HG03571 (cell line): Measurements from ENCODE around the gene STK38L.
A peak's percentile ranks its signal among the peaks of the same experiment; 100 is the strongest.

ENCODE experiments used
- ATAC-seq: cut with Tn5 transposase; IDR thresholded peaks from one replicate; pipeline ENCODE4 v1.9.1; 2021; ENCODE audit not compliant: unreplicated experiment

Gene STK38L

GRCh38 chr12:27276275-27276674 is 32.2 kb downstream of the STK38L start:
- no peak for ATAC-seq

- peak; percentile 59 for ATAC-seq
Measured at GRCh38 chr12:27277846-27278260, 33.8 kb downstream of the STK38L start.

GRCh38 chr12:27279826-27280225 is 35.7 kb downstream of the STK38L start:
- ATAC-seq = no peak

DNA sequence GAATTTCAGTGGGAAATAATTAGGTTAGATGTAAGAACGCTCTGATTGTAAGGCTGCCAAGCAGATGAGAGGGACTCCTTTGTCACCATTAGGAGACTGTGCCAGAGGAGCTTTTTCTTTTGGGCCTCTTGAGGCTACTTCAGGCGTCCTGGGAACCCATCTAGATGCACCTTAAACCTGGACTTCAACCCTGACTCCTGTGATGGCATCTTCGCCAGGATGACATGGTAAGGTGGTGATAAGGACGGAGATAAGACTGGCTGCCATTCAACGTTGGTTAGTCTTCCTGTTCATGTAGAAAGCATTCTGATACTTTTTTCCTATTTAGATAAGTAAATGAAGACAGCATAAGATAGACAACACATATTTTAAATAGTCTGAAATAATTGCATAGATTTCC is 36.3 kb downstream of the STK38L start:
- no peak for ATAC-seq

GRCh38 chr12:27282754-27283153 is 38.7 kb downstream of the STK38L start:
- no peak for ATAC-seq

- no peak for ATAC-seq
Measured at GRCh38 chr12:27284021-27284420, 39.9 kb downstream of the STK38L start.

- peak; percentile 56 for ATAC-seq
Measured at GRCh38 chr12:27284751-27285150, 40.7 kb downstream of the STK38L start.

- no peak for ATAC-seq
Measured at GRCh38 chr12:27285403-27285802, 41.3 kb downstream of the STK38L start.

- no peak for ATAC-seq
Measured at GRCh38 chr12:27289414-27289813, 45.3 kb downstream of the STK38L start.

GRCh38 chr12:27290501-27291168 is 46.5 kb downstream of the STK38L start:
- ATAC-seq = no peak

DNA sequence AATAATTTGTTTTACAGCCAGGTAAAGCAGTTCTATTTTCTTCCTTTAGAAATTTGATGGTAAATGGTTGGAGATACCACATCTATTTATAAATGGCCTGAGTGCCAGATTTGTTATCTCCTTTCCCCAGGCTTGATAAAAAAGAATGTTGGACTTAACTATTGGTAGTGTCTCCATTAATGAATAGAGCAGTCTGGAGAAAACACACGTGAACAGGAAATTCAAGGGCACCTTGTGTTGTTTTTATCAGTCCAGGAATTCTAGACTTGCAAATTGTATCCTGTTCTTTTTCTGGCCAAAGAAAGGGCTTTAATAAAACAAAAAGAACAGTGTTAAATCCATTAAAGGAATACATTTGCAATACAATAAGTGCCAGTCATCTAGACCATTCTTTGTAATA is 47.8 kb downstream of the STK38L start:
- ATAC-seq = no peak

GRCh38 chr12:27292718-27293117 is 48.6 kb downstream of the STK38L start:
- ATAC-seq = no peak

DNA sequence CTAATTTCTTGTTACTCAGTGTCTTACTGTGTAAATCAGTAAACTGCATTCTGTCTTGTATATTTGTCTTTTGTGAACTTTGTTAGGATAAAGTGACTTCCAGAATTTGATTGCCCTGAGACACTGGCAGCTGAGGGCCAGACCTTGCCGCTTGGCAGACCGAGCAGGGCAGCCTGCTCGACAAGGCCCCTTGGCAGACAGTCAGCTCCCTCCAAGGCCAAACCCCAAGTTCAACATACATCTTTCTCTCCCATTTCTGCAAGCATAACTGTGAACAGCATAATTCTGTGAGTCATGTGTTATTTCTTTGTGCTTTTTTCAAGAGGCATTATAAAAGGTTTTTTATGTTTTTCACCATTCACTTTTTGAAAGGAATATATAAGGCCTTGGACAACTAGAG is 49.4 kb downstream of the STK38L start:
- ATAC-seq = no peak

DNA sequence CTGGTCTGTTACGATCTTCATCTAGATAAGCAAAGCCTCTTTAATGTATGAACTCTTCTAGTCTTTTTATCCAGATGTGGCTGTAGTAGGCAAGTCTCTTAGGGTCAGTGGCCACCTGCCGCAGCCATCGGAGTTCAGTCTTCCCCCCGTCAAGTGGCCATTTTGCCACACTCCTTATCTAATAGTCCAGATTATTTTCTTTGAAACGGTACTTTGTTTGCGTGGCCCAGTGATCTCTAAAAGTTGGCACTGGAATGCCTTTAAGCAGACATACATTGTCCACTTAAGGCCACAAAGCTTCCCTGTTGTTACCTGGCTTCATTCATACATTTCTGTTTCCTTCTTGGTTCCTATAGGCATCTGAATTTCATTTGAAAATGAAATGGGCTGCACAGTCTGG is 52.6 kb downstream of the STK38L start:
- no peak for ATAC-seq

- no peak for ATAC-seq
Measured at GRCh38 chr12:27297566-27297965, 53.5 kb downstream of the STK38L start.

DNA sequence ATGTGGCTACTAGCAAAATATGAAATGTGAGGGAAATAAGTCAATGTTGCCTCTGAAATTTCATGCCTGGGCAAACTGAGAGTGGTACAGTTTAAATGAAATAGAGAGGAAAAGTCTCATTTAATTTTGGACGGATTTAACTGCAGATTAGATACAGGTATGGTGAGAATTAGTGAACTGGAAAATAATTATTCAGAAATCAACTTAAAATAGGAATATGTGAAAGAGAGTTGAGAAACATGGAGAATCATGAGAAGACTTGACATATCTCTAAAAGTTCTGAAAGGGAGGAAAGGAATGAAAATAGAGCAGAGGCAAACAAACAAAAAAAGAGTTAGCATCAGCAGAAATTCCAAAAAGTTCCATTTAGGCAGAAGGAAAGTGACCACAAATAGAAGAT is 55.0 kb downstream of the STK38L start:
- no peak for ATAC-seq

DNA sequence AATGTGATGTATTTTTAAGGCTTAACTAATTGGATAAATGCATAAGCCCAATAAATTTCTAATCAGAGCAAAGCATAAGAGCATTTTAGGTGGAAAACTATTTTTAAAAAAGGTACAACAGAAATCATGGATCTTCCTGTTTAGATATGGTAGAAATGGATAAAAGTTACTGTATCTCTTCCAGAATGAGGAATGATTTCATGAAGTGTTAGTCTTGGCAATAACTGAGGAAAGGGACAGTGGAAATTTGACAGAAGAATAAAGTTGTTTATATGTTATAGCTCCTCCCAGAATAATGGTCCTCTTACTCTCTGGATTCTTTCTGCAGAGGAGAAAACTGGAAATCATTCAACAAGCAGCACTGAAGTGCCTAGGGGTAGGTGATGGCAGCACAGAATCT is 56.1 kb downstream of the STK38L start:
- no peak for ATAC-seq

DNA sequence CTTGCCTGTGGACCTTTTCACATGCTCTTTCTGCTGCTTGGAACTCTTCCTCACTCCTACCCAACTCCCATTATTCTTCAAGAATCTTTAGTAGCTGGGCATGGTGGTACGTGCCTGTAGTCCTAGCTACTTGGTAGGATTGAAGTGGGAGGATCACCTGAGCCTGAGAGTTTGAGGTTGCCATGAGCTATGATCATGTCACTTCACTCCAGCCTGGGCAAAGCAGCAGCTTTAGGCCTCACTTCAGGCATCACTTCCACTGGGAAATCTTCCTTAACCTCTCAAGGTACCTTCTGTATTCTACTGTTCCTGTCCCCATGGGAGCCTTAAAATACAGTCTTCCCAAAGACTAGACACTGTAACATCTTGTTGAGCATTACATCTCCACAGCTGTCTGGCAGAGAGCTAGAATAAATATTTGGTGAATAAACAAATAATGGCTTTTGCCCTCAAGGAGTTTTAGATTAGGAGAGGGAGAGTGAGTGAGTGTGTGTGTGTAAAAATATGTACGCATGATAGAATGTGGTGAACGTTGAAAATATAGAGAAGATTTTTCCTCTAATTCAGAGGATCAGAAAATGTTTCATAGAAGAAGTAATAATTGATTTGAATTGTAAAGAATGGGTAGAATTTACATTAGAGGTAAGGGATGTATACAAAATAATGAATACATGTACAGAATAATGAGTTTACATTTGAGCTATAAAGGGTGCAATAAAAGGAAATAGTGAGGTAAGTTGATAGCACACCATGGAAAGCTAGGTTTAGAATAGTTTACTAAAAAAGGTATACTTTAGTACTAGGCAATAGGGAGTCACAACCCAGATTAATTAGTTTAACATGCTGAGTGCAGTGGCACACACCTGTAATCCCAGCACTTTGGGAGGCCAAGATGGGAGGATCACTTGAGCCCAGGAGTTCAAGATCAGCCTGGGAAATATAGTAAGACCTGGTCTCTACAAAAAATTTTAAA is 59.3 kb downstream of the STK38L start:
- ATAC-seq = no peak

GRCh38 chr12:27304856-27305255 is 60.8 kb downstream of the STK38L start:
- ATAC-seq = no peak

GRCh38 chr12:27305673-27306456 is 61.8 kb downstream of the STK38L start:
- ATAC-seq = no peak

- ATAC-seq = no peak
Measured at GRCh38 chr12:27309293-27309994, 65.4 kb downstream of the STK38L start.
